ENCODE results near the gene TRIM28.

- TF ChIP-seq CTCF (IDR thresholded peaks at IDR 0.05; ENCODE audit: insufficient read depth, low read depth, low read length) (no peak), EZH2 (IDR thresholded peaks at IDR 0.05; ENCODE audit: insufficient read depth, low read length) (no peak)
These were observed at the start of gene TRIM28 for GRCh38 chr19:58543826-58544590.
